GM06990 (cell line): ENCODE measurements around the gene ZNF407.

Experiments
- DNase-seq: peaks from one replicate; pipeline ENCODE4 v3.0.0-alpha.2; 2011; ENCODE audit not compliant: insufficient read length; ENCODE audit errors: extremely low read depth
- H3K27me3 ChIP-seq: replicated peaks from 2 replicates; pipeline ENCODE4 v1.6.0; 2011; ENCODE audit warnings: low read length; ENCODE audit not compliant: control insufficient read depth, insufficient read depth
- H3K36me3 ChIP-seq: 2 replicates; pipeline ENCODE4 v1.5.1; 2011; ENCODE audit warnings: low read length; ENCODE audit not compliant: control insufficient read depth, insufficient read depth
- H3K4me3 ChIP-seq: replicated peaks from 2 replicates; pipeline ENCODE4 v1.5.1; 2011; ENCODE audit warnings: low read depth, mild to moderate bottlenecking, control low read depth, low read length
- TF ChIP-seq, protein P1 (sequence below): IDR thresholded peaks from 2 replicates; pipeline ENCODE4 v1.5.1; 2011; ENCODE audit warnings: low read length, control low read depth, mild to moderate bottlenecking, inconsistent platforms; ENCODE audit not compliant: insufficient read depth, poor library complexity, severe bottlenecking

Gene ZNF407

DNA sequence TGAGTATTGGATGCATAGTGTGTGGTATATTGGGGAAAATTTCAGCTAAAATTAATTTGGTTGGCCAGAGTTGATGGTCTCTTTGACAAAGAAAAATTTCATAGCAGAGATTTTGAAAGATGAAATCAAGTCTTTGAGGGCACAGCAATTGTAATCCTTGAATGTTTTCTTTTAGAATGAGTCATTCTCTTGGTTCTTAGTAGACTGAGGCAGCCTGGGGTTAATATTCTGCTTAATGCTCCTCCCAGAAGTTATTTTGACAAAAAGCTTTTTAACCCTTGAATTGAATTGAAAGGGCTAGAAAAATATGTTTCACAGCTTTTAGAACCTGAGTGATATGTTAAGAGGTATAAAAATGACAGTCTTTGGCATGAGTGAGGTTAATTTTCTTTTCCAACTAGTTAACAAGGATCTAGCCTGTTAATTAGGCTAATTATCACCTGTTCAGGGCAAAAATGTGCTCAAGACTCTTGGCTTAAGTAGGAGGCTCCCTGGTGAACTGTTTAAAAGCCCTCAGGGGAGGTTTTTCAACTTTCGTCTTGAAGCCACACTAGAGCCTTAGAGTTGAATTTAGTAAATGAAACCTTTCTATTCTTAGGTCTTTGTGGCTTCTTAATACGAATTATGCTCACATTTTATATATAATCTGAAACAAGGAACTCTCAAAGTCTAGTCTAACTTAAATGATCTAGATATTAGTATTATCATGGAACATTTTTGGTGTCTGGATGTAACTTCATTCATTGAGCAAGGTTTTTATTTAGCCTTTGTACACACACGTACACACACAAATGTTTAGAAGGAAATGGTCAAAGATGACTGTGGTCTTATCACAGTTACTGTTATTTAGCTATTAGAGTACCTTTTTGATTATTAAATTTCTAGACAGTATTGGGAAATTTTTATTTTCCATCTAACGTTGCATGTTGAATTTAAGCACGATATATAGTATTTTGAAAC, 272.5 kb downstream of the ZNF407 start:
- Histone ChIP-seq H3K36me3 (no peaks in the 10 kb centered on the region), H3K4me3 (no peak overlapping the region; the same call in none of the 2 replicates), H3K27me3 (no peaks in the 10 kb centered on the region)
- TF ChIP-seq, protein P1, sequence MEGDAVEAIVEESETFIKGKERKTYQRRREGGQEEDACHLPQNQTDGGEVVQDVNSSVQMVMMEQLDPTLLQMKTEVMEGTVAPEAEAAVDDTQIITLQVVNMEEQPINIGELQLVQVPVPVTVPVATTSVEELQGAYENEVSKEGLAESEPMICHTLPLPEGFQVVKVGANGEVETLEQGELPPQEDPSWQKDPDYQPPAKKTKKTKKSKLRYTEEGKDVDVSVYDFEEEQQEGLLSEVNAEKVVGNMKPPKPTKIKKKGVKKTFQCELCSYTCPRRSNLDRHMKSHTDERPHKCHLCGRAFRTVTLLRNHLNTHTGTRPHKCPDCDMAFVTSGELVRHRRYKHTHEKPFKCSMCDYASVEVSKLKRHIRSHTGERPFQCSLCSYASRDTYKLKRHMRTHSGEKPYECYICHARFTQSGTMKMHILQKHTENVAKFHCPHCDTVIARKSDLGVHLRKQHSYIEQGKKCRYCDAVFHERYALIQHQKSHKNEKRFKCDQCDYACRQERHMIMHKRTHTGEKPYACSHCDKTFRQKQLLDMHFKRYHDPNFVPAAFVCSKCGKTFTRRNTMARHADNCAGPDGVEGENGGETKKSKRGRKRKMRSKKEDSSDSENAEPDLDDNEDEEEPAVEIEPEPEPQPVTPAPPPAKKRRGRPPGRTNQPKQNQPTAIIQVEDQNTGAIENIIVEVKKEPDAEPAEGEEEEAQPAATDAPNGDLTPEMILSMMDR: no peak
- peak; percentile 74 for DNase-seq

DNA sequence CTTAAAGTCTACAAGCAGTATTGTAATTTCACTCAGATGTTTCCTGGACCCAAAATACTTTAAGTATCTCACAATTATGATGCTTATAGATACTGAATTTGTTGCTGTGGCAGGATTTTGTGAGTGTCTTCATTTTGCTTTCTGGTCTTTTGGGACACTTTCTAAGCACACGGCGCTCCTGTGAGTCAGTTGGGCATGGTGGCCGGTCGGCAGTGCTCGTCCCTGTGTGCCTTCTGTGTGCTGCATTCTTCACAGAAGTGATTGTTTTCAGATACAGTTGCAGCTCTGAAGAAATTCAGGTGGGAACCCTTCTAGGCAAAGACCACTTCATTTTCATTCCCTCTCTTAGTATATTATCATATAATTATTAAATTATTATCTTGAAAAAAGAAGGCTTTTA, 273.3 kb downstream of the ZNF407 start:
- Histone ChIP-seq H3K27me3 (no peaks in the 10 kb centered on the region), H3K4me3 (no peak overlapping the region), H3K36me3 (no peaks in the 10 kb centered on the region)
- TF ChIP-seq, protein P1: no peak
- peak; percentile 22 for DNase-seq

DNA sequence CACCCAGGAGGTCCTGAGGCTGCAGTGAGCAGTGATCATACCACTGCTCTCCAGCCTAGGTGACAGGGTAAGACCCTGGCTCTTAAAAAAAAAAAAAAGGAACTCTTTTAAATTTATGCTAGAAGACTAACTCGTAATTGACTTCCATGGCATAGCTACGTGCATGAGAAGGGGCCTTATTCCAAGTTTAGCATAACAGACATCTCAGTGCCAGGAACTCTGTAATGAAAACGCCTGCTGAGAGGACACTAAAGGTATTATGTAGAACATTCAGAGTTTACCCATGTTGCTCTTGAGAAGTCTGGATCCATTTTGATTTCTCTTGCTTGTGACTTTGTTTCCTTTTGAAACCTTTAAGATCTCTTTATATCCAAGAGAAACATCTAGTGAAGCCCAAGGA, 276.0 kb downstream of the ZNF407 start:
- no peak for DNase-seq
- Histone ChIP-seq H3K27me3 (no peaks in the 10 kb centered on the region), H3K4me3 (no peak overlapping the region), H3K36me3 (no peaks in the 10 kb centered on the region)
- TF ChIP-seq, protein P1: no peak

DNA sequence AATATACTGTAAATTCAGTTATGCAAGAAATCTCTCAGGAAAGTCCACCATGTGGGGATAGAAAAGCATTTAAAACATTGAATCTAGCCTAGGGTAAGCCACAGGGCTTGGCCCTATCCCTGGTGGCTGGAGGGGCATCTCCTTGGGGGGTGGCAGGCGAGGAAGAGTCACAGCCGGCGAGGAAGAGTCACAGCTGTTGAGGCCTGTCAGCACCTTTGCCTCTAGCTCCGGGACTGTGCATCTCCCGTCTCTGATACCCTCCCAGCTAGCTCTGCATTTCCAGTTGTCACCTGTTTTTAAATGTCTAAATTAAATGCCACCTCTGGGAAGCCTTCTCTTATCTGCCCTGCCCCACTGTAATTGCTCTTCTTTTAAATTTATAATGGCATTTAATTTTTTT, 276.7 kb downstream of the ZNF407 start:
- H3K4me3 ChIP-seq: no peak overlapping the region
- no peaks in the 10 kb centered on the region for H3K27me3 ChIP-seq
- no peaks in the 10 kb centered on the region for H3K36me3 ChIP-seq
- DNase-seq: no peak
- TF ChIP-seq, protein P1: no peak

DNA sequence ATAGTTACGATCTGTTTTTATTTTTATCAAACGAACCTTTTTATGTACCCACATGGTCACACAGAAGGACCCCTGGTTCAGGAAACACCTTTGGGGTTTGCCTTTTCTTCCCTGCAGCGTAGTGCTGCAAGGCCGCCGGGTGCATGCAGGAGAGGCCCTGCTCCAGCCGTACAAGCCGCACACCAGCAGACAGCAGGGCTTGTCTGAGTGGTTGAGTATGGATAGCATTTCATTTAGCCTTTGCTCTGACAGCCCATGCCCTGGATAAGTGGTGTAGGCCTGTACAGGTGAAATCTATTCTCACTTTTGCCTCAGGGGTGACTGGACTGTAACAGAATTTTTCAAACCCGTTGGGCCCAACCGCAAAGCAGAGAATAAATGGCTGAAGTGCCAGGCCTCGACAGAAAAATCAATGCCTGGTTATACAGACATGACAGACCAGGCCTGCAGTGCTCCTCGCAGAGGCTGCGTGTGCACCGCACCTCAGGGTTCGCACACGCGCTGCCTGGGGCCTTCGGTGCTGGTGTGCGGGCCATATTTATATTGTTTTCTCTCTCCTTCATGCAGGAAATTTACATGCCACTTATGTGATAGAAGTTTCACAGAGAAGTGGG, 279.1 kb downstream of the ZNF407 start:
- no peaks in the 10 kb centered on the region for H3K36me3 ChIP-seq
- H3K27me3 ChIP-seq: no peaks in the 10 kb centered on the region
- no peak overlapping the region for H3K4me3 ChIP-seq
- TF ChIP-seq, protein P1: no peak
- no peak for DNase-seq
